ENCODE measurements around the gene SAMD4B. TPM values are rescaled to one million over a fixed set of nuclear protein-coding genes. Genes with fewer than 3 reads are reported as not detected.

The SAMD4B gene
- total RNA-seq, 2 experiments from 2014 or later: 59.4 to 60.0 TPM

DNA sequence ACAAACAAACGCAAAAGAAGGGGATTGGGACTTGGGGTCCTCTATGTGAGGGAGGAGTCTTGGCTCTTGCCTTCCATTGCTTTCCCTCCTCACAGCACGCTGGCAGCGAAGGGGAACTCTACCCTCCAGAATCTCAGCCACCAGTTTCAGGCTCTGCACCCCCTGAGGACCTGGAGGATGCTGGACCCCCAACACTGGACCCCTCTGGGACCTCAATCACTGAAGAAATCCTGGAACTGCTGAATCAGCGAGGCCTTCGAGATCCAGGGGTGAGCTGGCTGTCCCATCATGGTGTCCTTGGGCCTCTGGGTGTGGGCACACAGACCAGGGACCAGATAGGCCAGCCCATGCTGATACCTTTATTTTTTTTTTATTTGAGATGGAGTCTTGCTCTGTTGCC is 79.8 kb downstream of the SAMD4B start:
- POLR2A ChIA-PET: no interaction called here

GRCh38 chr19:39423258-39424086 is 81.3 kb downstream of the SAMD4B start:
- Histone ChIP-seq H3K36me3 (ENCODE audit: insufficient read depth, low read length) (peaks cover 47% of the 10 kb centered on the region), H3K9me3 (ENCODE audit: low read length) (no peaks in the 10 kb centered on the region), H3K4me1 (ENCODE audit: insufficient read depth, low read length, poor library complexity, severe bottlenecking) (no peaks in the 10 kb centered on the region), H3K4me2 (ENCODE audit: low read length) (no peak overlapping the region), H4K20me1 (ENCODE audit: insufficient read depth, low read length) (no peaks in the 10 kb centered on the region; the same call in 1 of the 2 replicates), H3K27ac (ENCODE audit: low read depth, low read length, poor library complexity, severe bottlenecking) (no peak overlapping the region), H3K9me2 (ENCODE audit: insufficient read depth, low read length) (no peaks in the 10 kb centered on the region), H3K4me3 (ENCODE audit: low read depth, low read length, poor library complexity, severe bottlenecking) (no peak overlapping the region), H3K79me2 (ENCODE audit: insufficient read depth, low read depth, low read length) (no peaks in the 10 kb centered on the region), H2AFZ (ENCODE audit: low read length) (no peak overlapping the region)
- intact Hi-C loops (cut with micrococcal nuclease; ENCODE audit: unreplicated experiment): no loop called here
- ChIA-PET CTCF (ENCODE audit: unreplicated experiment) (no interaction called here), POLR2A (no interaction called here)
- no peak for DNase-seq (ENCODE audit: low spot score)
- BruUV-seq (replicated peaks): no TSS peak
- TF ChIP-seq EZH2phosphoT487 (IDR thresholded peaks at IDR 0.05; ENCODE audit: borderline replicate concordance, low read depth, low read length): no peak
- TF ChIP-seq, protein P1, sequence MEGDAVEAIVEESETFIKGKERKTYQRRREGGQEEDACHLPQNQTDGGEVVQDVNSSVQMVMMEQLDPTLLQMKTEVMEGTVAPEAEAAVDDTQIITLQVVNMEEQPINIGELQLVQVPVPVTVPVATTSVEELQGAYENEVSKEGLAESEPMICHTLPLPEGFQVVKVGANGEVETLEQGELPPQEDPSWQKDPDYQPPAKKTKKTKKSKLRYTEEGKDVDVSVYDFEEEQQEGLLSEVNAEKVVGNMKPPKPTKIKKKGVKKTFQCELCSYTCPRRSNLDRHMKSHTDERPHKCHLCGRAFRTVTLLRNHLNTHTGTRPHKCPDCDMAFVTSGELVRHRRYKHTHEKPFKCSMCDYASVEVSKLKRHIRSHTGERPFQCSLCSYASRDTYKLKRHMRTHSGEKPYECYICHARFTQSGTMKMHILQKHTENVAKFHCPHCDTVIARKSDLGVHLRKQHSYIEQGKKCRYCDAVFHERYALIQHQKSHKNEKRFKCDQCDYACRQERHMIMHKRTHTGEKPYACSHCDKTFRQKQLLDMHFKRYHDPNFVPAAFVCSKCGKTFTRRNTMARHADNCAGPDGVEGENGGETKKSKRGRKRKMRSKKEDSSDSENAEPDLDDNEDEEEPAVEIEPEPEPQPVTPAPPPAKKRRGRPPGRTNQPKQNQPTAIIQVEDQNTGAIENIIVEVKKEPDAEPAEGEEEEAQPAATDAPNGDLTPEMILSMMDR (conservative IDR thresholded peaks at IDR 0.05; ENCODE audit: low read length): no peak

More for the DNA sequence above, 79.8 kb downstream of the SAMD4B start:
- Histone ChIP-seq H3K4me2 (ENCODE audit: low read length) (no peak overlapping the region), H3K9me3 (ENCODE audit: low read length) (no peaks in the 10 kb centered on the region), H3K4me1 (ENCODE audit: insufficient read depth, low read length, poor library complexity, severe bottlenecking) (no peaks in the 10 kb centered on the region), H3K27ac (ENCODE audit: low read depth, low read length, poor library complexity, severe bottlenecking) (no peak overlapping the region), H3K79me2 (ENCODE audit: insufficient read depth, low read depth, low read length) (no peaks in the 10 kb centered on the region), H4K20me1 (ENCODE audit: insufficient read depth, low read length) (no peaks in the 10 kb centered on the region; the same call in 1 of the 2 replicates), H2AFZ (ENCODE audit: low read length) (no peak overlapping the region), H3K36me3 (ENCODE audit: insufficient read depth, low read length) (peaks cover 52% of the 10 kb centered on the region), H3K9me2 (ENCODE audit: insufficient read depth, low read length) (no peaks in the 10 kb centered on the region), H3K4me3 (ENCODE audit: low read depth, low read length, poor library complexity, severe bottlenecking) (no peak overlapping the region)
- no TSS peak for BruUV-seq (replicated peaks)
- no peak for DNase-seq (ENCODE audit: low spot score)
- CTCF ChIA-PET (ENCODE audit: unreplicated experiment): no interaction called here
- intact Hi-C loops (cut with micrococcal nuclease; ENCODE audit: unreplicated experiment): no loop called here
- TF ChIP-seq EZH2phosphoT487 (IDR thresholded peaks at IDR 0.05; ENCODE audit: borderline replicate concordance, low read depth, low read length): no peak
- TF ChIP-seq, protein P1 (conservative IDR thresholded peaks at IDR 0.05; ENCODE audit: low read length): no peak

DNA sequence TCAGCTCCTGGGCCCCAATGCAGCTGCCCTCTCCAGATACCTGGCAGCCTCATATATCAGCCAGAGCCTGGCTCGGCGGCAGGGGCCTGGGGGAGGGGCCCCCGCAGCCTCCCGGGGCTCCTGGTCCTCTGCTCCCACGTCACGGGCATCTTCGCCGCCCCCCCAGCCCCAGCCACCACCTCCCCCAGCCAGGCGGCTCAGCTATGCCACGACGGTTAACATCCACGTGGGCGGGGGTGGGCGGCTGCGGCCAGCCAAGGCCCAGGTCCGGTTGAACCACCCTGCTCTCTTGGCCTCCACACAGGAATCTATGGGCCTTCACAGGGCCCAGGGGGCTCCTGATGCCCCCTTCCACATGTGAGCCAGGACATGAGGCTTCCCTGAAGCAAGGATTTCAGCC is 82.7 kb downstream of the SAMD4B start:
- H2AFZ ChIP-seq (ENCODE audit: low read length): no peak overlapping the region
- ChIA-PET CTCF (ENCODE audit: unreplicated experiment) (no interaction called here), POLR2A (no interaction called here)
- intact Hi-C loops (cut with micrococcal nuclease; ENCODE audit: unreplicated experiment): no loop called here
- H4K20me1 ChIP-seq (ENCODE audit: insufficient read depth, low read length): no peaks in the 10 kb centered on the region; the same call in 1 of the 2 replicates
- H3K9me2 ChIP-seq (ENCODE audit: insufficient read depth, low read length): no peaks in the 10 kb centered on the region
- BruUV-seq (replicated peaks): no TSS peak
- no peaks in the 10 kb centered on the region for H3K4me1 ChIP-seq (ENCODE audit: insufficient read depth, low read length, poor library complexity, severe bottlenecking)
- H3K36me3 ChIP-seq (ENCODE audit: insufficient read depth, low read length): peaks cover 39% of the 10 kb centered on the region
- H3K79me2 ChIP-seq (ENCODE audit: insufficient read depth, low read depth, low read length): no peaks in the 10 kb centered on the region
- H3K9me3 ChIP-seq (ENCODE audit: low read length): no peaks in the 10 kb centered on the region
- H3K4me2 ChIP-seq (ENCODE audit: low read length): no peak overlapping the region
- H3K4me3 ChIP-seq (ENCODE audit: low read depth, low read length, poor library complexity, severe bottlenecking): no peak overlapping the region
- H3K27ac ChIP-seq (ENCODE audit: low read depth, low read length, poor library complexity, severe bottlenecking): no peak overlapping the region
- DNase-seq (ENCODE audit: low spot score): no peak
- TF ChIP-seq, protein P1 (conservative IDR thresholded peaks at IDR 0.05; ENCODE audit: low read length): no peak
- no peak for TF ChIP-seq EZH2phosphoT487 (IDR thresholded peaks at IDR 0.05; ENCODE audit: borderline replicate concordance, low read depth, low read length)
